ENCODE results near the gene LHPP. TPM values are rescaled to one million over a fixed set of nuclear protein-coding genes. Genes with fewer than 3 reads are reported as not detected.

The LHPP gene
- total RNA-seq, 1 experiment from 2014 or later = 6.6 TPM

DNA sequence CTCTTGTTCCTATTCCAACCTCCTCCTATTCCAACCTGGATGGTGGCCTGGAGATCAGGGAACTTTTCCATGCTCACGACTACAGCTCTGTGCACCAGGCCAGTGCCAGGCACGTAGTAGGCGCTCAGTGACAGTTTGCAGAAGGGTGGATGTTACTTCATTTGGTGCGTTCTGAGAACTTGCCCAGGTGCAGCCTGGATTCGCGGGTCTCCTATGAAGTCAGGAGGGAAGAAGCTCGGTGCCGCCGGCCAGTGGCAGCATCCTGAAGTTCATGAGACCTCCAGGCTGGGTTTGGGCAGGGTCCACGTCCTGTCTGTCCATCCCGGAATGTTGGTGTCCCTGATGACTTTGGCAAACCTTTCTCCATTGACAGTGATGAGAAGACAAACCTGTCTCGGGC, 21.3 kb downstream of the LHPP start:
- Histone ChIP-seq H3F3A (ENCODE audit: low read length, unreplicated experiment) (no peaks in the 10 kb centered on the region), H3K27me3 (ENCODE audit: low read length) (no peaks in the 10 kb centered on the region), H3K9me3 (ENCODE audit: low read length) (no peaks in the 10 kb centered on the region), H3K9me2 (replicated peaks; ENCODE audit: low read length) (no peaks in the 10 kb centered on the region), H3K27ac (ENCODE audit: low read length) (no peak overlapping the region), H3K36me3 (ENCODE audit: low read depth, low read length) (no peaks in the 10 kb centered on the region), H3K4me2 (ENCODE audit: low read length) (no peak overlapping the region), H4K20me1 (ENCODE audit: low read length) (no peaks in the 10 kb centered on the region), H2AFZ (ENCODE audit: low read length) (no peak overlapping the region), H3K4me3 (ENCODE audit: low read length) (no peak overlapping the region), H3K79me2 (ENCODE audit: low read length) (no peaks in the 10 kb centered on the region), H3K9ac (ENCODE audit: low read length) (no peak overlapping the region), H3K4me1 (ENCODE audit: insufficient read depth, low read length) (no peaks in the 10 kb centered on the region)
- no TSS peak for BruUV-seq (replicated peaks)
- TF ChIP-seq EZH2 (IDR thresholded peaks at IDR 0.05; ENCODE audit: low read length, unreplicated experiment) (no peak), EZH2phosphoT487 (IDR thresholded peaks at IDR 0.05; ENCODE audit: borderline replicate concordance, low read length) (no peak)
- ChIA-PET POLR2A (ENCODE audit: unreplicated experiment) (no interaction called here), CTCF (no interaction called here)
- DNase-seq (no peak), ATAC-seq (no peak)
- intact Hi-C loops (cut with micrococcal nuclease) = no loop called here

DNA sequence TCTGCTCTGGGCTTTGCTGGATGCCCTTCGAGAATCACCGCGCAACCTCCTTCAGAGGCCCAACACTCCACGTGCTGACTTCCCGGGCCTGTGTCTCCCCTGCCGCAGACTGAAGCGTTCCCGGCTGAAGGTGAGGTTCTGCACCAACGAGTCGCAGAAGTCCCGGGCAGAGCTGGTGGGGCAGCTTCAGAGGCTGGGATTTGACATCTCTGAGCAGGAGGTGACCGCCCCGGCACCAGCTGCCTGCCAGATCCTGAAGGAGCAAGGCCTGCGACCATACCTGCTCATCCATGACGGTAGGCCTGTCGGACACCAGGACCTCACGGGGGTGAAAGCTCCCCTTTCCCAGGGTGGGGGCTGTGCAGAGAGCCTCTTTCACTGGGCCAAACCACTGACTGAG, 22.4 kb downstream of the LHPP start:
- no peaks in the 10 kb centered on the region for H3K79me2 ChIP-seq (ENCODE audit: low read length)
- H3K27me3 ChIP-seq (ENCODE audit: low read length) = no peaks in the 10 kb centered on the region
- H3K9ac ChIP-seq (ENCODE audit: low read length) = no peak overlapping the region
- no peaks in the 10 kb centered on the region for H3K4me1 ChIP-seq (ENCODE audit: insufficient read depth, low read length)
- no TSS peak for BruUV-seq (replicated peaks)
- TF ChIP-seq, protein P1, sequence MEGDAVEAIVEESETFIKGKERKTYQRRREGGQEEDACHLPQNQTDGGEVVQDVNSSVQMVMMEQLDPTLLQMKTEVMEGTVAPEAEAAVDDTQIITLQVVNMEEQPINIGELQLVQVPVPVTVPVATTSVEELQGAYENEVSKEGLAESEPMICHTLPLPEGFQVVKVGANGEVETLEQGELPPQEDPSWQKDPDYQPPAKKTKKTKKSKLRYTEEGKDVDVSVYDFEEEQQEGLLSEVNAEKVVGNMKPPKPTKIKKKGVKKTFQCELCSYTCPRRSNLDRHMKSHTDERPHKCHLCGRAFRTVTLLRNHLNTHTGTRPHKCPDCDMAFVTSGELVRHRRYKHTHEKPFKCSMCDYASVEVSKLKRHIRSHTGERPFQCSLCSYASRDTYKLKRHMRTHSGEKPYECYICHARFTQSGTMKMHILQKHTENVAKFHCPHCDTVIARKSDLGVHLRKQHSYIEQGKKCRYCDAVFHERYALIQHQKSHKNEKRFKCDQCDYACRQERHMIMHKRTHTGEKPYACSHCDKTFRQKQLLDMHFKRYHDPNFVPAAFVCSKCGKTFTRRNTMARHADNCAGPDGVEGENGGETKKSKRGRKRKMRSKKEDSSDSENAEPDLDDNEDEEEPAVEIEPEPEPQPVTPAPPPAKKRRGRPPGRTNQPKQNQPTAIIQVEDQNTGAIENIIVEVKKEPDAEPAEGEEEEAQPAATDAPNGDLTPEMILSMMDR (conservative IDR thresholded peaks at IDR 0.05; ENCODE audit: low read depth, low read length) = no peak
- TF ChIP-seq EZH2 (IDR thresholded peaks at IDR 0.05; ENCODE audit: low read length, unreplicated experiment) = no peak
- TF ChIP-seq EZH2phosphoT487 (IDR thresholded peaks at IDR 0.05; ENCODE audit: borderline replicate concordance, low read length) = no peak
- no peaks in the 10 kb centered on the region for H3K36me3 ChIP-seq (ENCODE audit: low read depth, low read length)
- H3K9me3 ChIP-seq (ENCODE audit: low read length) = no peaks in the 10 kb centered on the region
- ChIA-PET POLR2A (ENCODE audit: unreplicated experiment) (no interaction called here), CTCF (no interaction called here)
- intact Hi-C loops (cut with micrococcal nuclease) = no loop called here
- no peak overlapping the region for H3K27ac ChIP-seq (ENCODE audit: low read length)
- ATAC-seq = no peak
- H3K4me3 ChIP-seq (ENCODE audit: low read length) = no peak overlapping the region
- H4K20me1 ChIP-seq (ENCODE audit: low read length) = no peaks in the 10 kb centered on the region
- no peak overlapping the region for H3K4me2 ChIP-seq (ENCODE audit: low read length)
- no peaks in the 10 kb centered on the region for H3F3A ChIP-seq (ENCODE audit: low read length, unreplicated experiment)
- no peaks in the 10 kb centered on the region for H3K9me2 ChIP-seq (replicated peaks; ENCODE audit: low read length)
- no peak overlapping the region for H2AFZ ChIP-seq (ENCODE audit: low read length)
- DNase-seq = no peak

DNA sequence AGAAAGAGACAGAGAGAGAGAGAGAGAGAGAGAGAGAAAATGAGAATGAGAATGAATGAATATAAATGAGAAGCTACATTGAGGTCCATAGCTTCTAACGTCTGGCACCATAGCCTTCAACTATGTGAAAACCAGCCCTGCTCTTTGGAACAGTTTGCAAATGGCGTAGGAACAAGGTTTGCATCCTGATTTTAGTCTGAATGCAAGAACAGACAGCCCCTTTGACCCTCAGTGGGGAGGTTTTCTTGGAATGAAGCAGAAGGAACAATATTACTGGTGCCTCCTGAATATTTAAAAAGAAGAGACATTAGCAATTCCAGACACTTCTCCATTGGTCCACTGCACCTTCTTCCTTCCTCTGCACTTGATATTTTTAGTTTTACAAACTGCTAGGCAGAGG, 23.0 kb downstream of the LHPP start:
- Histone ChIP-seq H3K4me1 (ENCODE audit: insufficient read depth, low read length) (no peaks in the 10 kb centered on the region), H3K9ac (ENCODE audit: low read length) (no peak overlapping the region), H2AFZ (ENCODE audit: low read length) (no peak overlapping the region), H3K4me3 (ENCODE audit: low read length) (no peak overlapping the region), H3K79me2 (ENCODE audit: low read length) (no peaks in the 10 kb centered on the region), H4K20me1 (ENCODE audit: low read length) (no peaks in the 10 kb centered on the region), H3K9me2 (replicated peaks; ENCODE audit: low read length) (no peaks in the 10 kb centered on the region), H3K27me3 (ENCODE audit: low read length) (no peaks in the 10 kb centered on the region), H3K27ac (ENCODE audit: low read length) (no peak overlapping the region), H3K9me3 (ENCODE audit: low read length) (no peaks in the 10 kb centered on the region), H3F3A (ENCODE audit: low read length, unreplicated experiment) (no peaks in the 10 kb centered on the region), H3K4me2 (ENCODE audit: low read length) (no peak overlapping the region), H3K36me3 (ENCODE audit: low read depth, low read length) (no peaks in the 10 kb centered on the region)
- DNase-seq (no peak), ATAC-seq (no peak)
- ChIA-PET CTCF (no interaction called here), POLR2A (ENCODE audit: unreplicated experiment) (no interaction called here)
- intact Hi-C loops (cut with micrococcal nuclease) = no loop called here
- TF ChIP-seq EZH2 (IDR thresholded peaks at IDR 0.05; ENCODE audit: low read length, unreplicated experiment) = no peak
- no peak for TF ChIP-seq EZH2phosphoT487 (IDR thresholded peaks at IDR 0.05; ENCODE audit: borderline replicate concordance, low read length)
- TF ChIP-seq, protein P1 (conservative IDR thresholded peaks at IDR 0.05; ENCODE audit: low read depth, low read length) = no peak
- BruUV-seq (replicated peaks) = no TSS peak
